Upper lobe of left lung (tissue), 6 donors: ENCODE data around the gene AQR. TPM values are rescaled to one million over a fixed set of nuclear protein-coding genes. Genes with fewer than 3 reads are reported as not detected.
A peak's percentile ranks its signal among the peaks of the same experiment; 100 is the strongest.

ENCODE experiments used
- ATAC-seq, 2 donors: fragments of 200-7000 bp; cut with Tn5 transposase; one replicate each; pipeline ENCODE4 v1.9.1; 2022; ENCODE audit warnings: mild to moderate bottlenecking in 2 of 2, moderate library complexity in 2 of 2; ENCODE audit not compliant: low FRiP score in 2 of 2
- DNase-seq, 2 donors: peaks; one replicate each; pipeline ENCODE4 v3.0.0-alpha.2; 2019 to 2020
- H3K27ac ChIP-seq, 4 donors: fragments of 200-600 bp; sonication (generic); one replicate each; pipeline ENCODE4 v1.5.1; 2016 to 2019
- H3K27me3 ChIP-seq, 4 donors: fragments of 200-600 bp; sonication (generic); one replicate each; pipeline ENCODE4 v1.5.1; 2017 to 2019
- H3K36me3 ChIP-seq, 4 donors: fragments of 200-600 bp; sonication (generic); one replicate each; pipeline ENCODE4 v1.5.1; 2016 to 2019
- H3K4me1 ChIP-seq, 4 donors: fragments of 200-600 bp; sonication (generic); one replicate each; pipeline ENCODE4 v1.5.1; 2018 to 2019
- H3K4me3 ChIP-seq, 4 donors: fragments of 200-600 bp; sonication (generic); one replicate each; pipeline ENCODE4 v1.5.1; 2017 to 2019; ENCODE audit warnings: mild to moderate bottlenecking in 2 of 4, moderate library complexity in 1 of 4
- H3K9me3 ChIP-seq, 4 donors: fragments of 200-600 bp; sonication (generic); one replicate each; pipeline ENCODE4 v1.5.1; 2018 to 2019
- CTCF ChIP-seq, 6 experiments: fragments of 450-650 bp in 4 of 6; fragments of 200-600 bp in 2 of 6; sonication (generic) in 2 of 6; IDR thresholded peaks; one replicate each; pipeline ENCODE4 v1.5.1; 2016 to 2019; ENCODE audit warnings: antibody characterized with exemption in 6 of 6
- EP300 ChIP-seq, 4 donors: sonication (generic); formaldehyde crosslinking; IDR thresholded peaks; one replicate each; pipeline ENCODE4 v1.5.1; 2017; ENCODE audit warnings: antibody characterized with exemption in 4 of 4, control low read depth in 2 of 4
- POLR2A ChIP-seq, 4 donors: fragments of 450-650 bp; IDR thresholded peaks; one replicate each; pipeline ENCODE4 v1.5.1; 2016 to 2017; ENCODE audit warnings: antibody characterized with exemption in 4 of 4, mild to moderate bottlenecking in 2 of 4
- POLR2AphosphoS5 ChIP-seq, 2 donors: sonication (generic); formaldehyde crosslinking; IDR thresholded peaks; one replicate each; pipeline ENCODE4 v1.5.1; 2017; ENCODE audit warnings: antibody characterized with exemption in 2 of 2
- WGBS, 2 donors: methylation state at CpG; one replicate each; pipeline ENCODE4 v1.1.5; 2017 to 2018; 5-methylcytosine and 5-hydroxymethylcytosine counted together
- total RNA-seq, 6 donors: library from RNA; depleted of rRNA in 4 of 6; stranded (reverse); fragments of >200 nt in 4 of 6; gene quantifications; one replicate each; pipeline versions ENCODE4 v1.1.0 to v1.2.1, GENCODE V29; 2016 to 2021
- donor health status: DM: no; HTN: no; CAD: no; lungs with moderate emphysema.
- donor health status: DM: no; HTN: yes; CAD: no; lungs with severe emphysema.

Gene AQR
- total RNA-seq, 6 donors from 2014 or later: 9.9 to 40.2 (median 22.6) TPM

DNA sequence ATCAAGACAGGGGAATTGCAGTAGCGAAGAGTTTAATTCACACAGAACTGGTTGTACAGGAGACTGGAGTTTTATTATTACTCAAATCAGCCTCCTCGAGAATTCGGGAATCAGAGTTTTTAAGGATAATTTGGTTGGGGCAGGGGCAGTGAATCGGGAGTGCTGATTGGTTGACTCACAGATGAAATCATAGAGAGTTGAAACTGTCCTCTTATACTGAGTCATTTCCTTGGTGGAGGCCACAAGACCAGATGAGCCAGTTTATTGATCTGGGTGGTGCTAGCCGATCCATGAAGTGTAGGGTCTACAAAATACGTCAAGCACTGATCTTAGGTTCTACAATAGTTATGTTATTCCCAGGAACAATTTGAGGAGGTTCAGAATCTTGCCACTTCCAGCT is 23.9 kb upstream of the AQR start:
- 87 to 94% methylated on average over 6 of the region's 6 CpGs for WGBS, 2 donors
- TF ChIP-seq EP300 (IDR thresholded peaks at IDR 0.05): no peak
- TF ChIP-seq POLR2A (IDR thresholded peaks at IDR 0.05): no peak
- TF ChIP-seq CTCF (IDR thresholded peaks at IDR 0.05): no peak
- TF ChIP-seq POLR2AphosphoS5 (IDR thresholded peaks at IDR 0.05): no peak
- Histone ChIP-seq H3K9me3 (no peaks in the 10 kb centered on the region), H3K36me3 (no peaks in the 10 kb centered on the region), H3K27ac (no peak overlapping the region), H3K27me3 (no peaks in the 10 kb centered on the region), H3K4me1 (peaks cover 3 to 7% (median 6%) of the 10 kb centered on the region in 4 donors), H3K4me3 (no peak overlapping the region)
- ATAC-seq (no peak), DNase-seq (no peak)

DNA sequence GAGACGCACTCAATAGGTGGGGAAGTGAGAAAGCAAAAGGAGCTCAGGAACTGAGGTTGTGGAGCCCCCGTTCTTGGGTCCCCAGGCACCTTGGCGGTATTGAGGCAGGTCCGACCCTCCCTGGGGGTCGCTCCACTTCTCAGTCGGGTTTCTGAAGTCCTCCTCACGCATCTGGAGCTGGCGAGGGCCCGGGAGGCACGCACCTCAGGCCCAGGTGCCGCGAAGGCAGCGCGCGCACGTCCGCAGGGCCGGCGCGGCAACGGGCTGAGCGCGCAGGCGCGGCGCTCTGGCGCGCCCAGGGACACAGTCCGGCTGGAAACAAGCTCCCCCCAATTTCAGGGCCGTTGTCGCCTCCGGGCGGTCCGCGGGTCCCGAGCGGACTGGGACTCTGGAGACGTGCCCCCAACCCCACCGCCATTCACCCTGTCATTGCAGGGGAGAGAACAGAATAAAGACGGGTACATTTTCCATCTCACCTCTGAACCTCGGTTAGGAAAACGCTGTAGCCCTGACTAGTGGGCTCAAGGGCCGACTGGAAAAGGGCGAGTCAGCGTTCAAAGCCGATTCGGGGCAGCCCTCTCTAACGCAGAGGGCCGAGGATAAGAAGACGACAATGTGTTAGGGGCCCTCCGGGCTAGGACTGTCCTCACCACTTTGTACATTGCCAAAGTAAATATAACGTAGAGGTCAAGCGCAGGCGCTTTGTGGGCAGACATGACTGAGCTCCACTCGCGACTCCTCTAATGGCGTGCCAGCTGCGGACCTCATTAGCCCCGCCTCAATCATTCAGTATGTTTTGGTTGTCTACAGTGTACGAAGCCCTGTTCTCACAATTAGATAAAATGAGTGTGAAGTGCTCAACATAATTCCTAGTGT is 18.7 kb upstream of the AQR start, which contains the start of gene ZNF770:
TSS of gene ZNF770 (minus strand) at position 261 of the 876 bp plus-strand sequence. CDS start 4,853 bp downstream, outside the sequence.
- H3K4me3 ChIP-seq: peak within 1 kb of the TSS; percentile 56 to 91 (median 87)
- no peaks in the 10 kb centered on the region for H3K27me3 ChIP-seq
- H3K27ac ChIP-seq: peak within 1 kb of the TSS; percentile 94 to 99 (median 98)
- TF ChIP-seq POLR2AphosphoS5 (IDR thresholded peaks at IDR 0.05) (peak; percentile 80 to 81), EP300 (IDR thresholded peaks at IDR 0.05) (peak in 1 of 4 donors; percentile 2), POLR2A (IDR thresholded peaks at IDR 0.05) (peak in 3 of 4 donors; percentile 77 to 92 (median 89)), CTCF (IDR thresholded peaks at IDR 0.05) (peak in 2 of 6 experiments; percentile 12 to 47)
- peaks cover 29 to 49% (median 36%) of the 10 kb centered on the region in 4 donors for H3K4me1 ChIP-seq
- H3K9me3 ChIP-seq: no peaks in the 10 kb centered on the region
- DNase-seq: peak; percentile 77 to 96
- 0 to 1% methylated on average over 34 to 36 of the region's 60 CpGs for WGBS, 2 donors
- peak; percentile 97 to 99 for ATAC-seq
- peaks cover 0 to 14% (median 0%) of the 10 kb centered on the region in 4 donors for H3K36me3 ChIP-seq

- DNase-seq: no peak
- TF ChIP-seq CTCF (IDR thresholded peaks at IDR 0.05) (no peak), POLR2A (IDR thresholded peaks at IDR 0.05) (no peak), POLR2AphosphoS5 (IDR thresholded peaks at IDR 0.05) (no peak), EP300 (IDR thresholded peaks at IDR 0.05) (no peak)
Measured at GRCh38 chr15:34987609-34988026, 18.1 kb upstream of the AQR start.

DNA sequence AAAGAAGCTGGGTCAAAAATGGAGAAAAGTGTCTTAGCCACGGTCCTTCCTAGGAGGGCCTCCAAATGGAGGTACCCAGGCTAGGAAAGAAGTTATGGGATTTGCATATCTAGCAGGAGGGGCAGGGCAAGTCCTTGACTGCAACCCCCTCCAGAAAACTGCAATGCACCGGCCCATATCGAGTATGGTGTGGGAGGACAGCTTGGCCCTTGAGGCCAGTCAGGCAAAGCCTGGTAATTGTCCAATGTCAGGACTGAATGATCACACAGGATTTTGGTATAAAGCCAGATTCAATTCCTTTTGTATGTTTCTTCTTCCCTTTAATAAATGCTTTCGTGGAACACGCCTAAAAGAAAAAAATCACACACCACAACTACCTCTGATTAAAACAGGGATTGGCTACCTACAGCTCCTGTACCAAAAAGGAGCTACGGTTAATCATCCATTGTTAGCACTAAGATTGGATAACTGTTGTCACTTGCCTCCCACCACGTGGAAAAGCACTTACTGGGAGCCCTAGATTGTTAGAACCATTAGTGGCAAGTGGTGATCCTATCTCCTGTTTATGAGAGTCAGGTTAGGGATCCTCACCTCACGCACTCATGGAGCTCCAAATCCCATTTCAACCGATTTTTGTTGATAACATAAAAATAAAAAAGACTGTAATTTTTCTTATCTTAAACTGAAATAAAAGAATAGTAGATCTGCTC is 17.4 kb upstream of the AQR start:
- Histone ChIP-seq H3K4me3 (peak overlapping the region; percentile 31 to 91 (median 87)), H3K27ac (peak overlapping the region in 2 of 4 donors; percentile 97 to 98), H3K4me1 (peaks cover 29 to 49% (median 36%) of the 10 kb centered on the region in 4 donors), H3K36me3 (peaks cover 1 to 27% (median 6%) of the 10 kb centered on the region in 4 donors), H3K27me3 (no peaks in the 10 kb centered on the region), H3K9me3 (no peaks in the 10 kb centered on the region)
- 30 to 34% methylated on average over 9 of the region's 9 CpGs for WGBS, 2 donors
- ATAC-seq (no peak), DNase-seq (no peak)
- TF ChIP-seq EP300 (IDR thresholded peaks at IDR 0.05): no peak
- no peak for TF ChIP-seq POLR2AphosphoS5 (IDR thresholded peaks at IDR 0.05)
- no peak for TF ChIP-seq POLR2A (IDR thresholded peaks at IDR 0.05)

More at GRCh38 chr15:34987609-34988026, 18.1 kb upstream of the AQR start:
- Histone ChIP-seq H3K36me3 (peaks cover 0 to 20% (median 4%) of the 10 kb centered on the region in 4 donors), H3K4me3 (peak overlapping the region; percentile 31 to 91 (median 87)), H3K9me3 (no peaks in the 10 kb centered on the region), H3K4me1 (peaks cover 29 to 49% (median 36%) of the 10 kb centered on the region in 4 donors), H3K27ac (peak overlapping the region; percentile 94 to 99 (median 98)), H3K27me3 (no peaks in the 10 kb centered on the region)
- 0 to 1% methylated on average over 14 to 16 of the region's 16 CpGs for WGBS, 2 donors
- peak in 1 of 2 donors; percentile 2 for ATAC-seq
